NT2/D1 (cell line): ENCODE results near the gene ZNRF1.

Experiments used
- DNase-seq: peaks from one replicate; pipeline ENCODE4 v3.0.0-alpha.2; 2011; ENCODE audit warnings: low read depth, low spot score
- H3K27me3 ChIP-seq: 2 replicates; pipeline ENCODE4 v1.6.0; 2011; ENCODE audit warnings: mild to moderate bottlenecking; ENCODE audit not compliant: insufficient read length, insufficient read depth
- H3K36me3 ChIP-seq: 2 replicates; pipeline ENCODE4 v1.6.1; 2011; ENCODE audit warnings: mild to moderate bottlenecking, low read length, mixed read lengths; ENCODE audit not compliant: insufficient read depth, insufficient read length
- H3K4me1 ChIP-seq: 2 replicates; pipeline ENCODE4 v1.5.1; 2011; ENCODE audit not compliant: insufficient read depth, insufficient read length
- H3K4me3 ChIP-seq: 2 replicates; pipeline ENCODE4 v1.5.1; 2011; ENCODE audit warnings: low read depth; ENCODE audit not compliant: insufficient read length
- H3K9ac ChIP-seq: 2 replicates; pipeline ENCODE4 v1.6.0; 2011; ENCODE audit warnings: low read depth; ENCODE audit not compliant: insufficient read length
- H3K9me3 ChIP-seq: 2 replicates; pipeline ENCODE4 v1.5.1; 2011; ENCODE audit warnings: mild to moderate bottlenecking, low read length; ENCODE audit not compliant: insufficient read depth
- SUZ12 ChIP-seq: IDR thresholded peaks from 2 replicates; pipeline ENCODE4 v1.6.1; 2011; ENCODE audit not compliant: insufficient read length, insufficient read depth; ENCODE audit errors: extremely low read depth
- YY1 ChIP-seq: IDR thresholded peaks from 2 replicates; pipeline ENCODE4 v1.6.1; 2011; ENCODE audit not compliant: insufficient read length, insufficient read depth
- ZNF274 ChIP-seq: IDR thresholded peaks from 2 replicates; pipeline ENCODE4 v1.6.1; 2011; ENCODE audit warnings: mild to moderate bottlenecking, low read depth, low read length

Gene ZNRF1

DNA sequence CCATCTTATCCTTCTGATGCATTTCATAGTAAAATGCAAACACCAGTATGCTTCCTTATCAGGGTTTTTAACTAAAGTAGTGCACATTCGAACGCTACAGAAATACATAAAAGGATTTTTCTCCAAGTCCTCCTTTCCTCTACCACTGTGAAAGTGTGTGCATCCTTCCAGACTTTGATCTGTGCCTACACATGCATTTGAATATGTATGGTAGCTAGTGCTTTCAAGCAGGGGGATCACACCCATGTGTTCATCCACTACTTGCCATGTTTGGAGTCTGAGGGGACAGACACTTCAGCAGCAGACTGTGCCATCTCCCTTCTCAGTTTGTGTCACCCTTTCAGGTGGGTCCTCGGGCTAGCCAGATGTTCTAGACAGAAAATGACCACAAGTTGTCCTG, 102.8 kb downstream of the ZNRF1 start:
- DNase-seq = no peak
- Histone ChIP-seq H3K4me1 (peaks cover 24% of the 10 kb centered on the region), H3K9ac (no peak overlapping the region), H3K36me3 (peaks cover 23% of the 10 kb centered on the region), H3K27me3 (no peaks in the 10 kb centered on the region), H3K9me3 (no peaks in the 10 kb centered on the region), H3K4me3 (no peak overlapping the region)
- TF ChIP-seq YY1 (no peak), ZNF274 (no peak), SUZ12 (no peak)

DNA sequence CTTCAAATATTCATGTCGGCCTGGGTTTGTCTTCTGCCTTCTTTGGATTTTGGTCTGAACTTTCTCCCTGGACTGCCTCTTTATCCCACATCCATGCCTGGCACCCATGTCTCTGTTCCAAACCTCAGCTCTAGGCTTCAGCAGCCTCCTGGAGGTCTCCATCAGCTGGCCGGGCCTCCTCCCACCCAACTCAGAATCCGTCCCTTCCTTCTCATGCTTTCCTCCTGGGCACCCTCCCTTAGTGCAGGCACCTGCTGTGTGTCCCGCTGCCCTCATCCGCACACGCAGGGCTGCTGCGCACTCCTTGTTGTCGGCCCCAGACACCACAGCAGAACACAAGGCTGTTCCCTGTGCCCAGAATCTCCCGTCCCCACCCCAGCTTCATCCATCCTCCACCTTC, 103.8 kb downstream of the ZNRF1 start:
- Histone ChIP-seq H3K4me3 (no peak overlapping the region), H3K9me3 (no peaks in the 10 kb centered on the region), H3K4me1 (peaks cover 22% of the 10 kb centered on the region), H3K36me3 (peaks cover 32% of the 10 kb centered on the region), H3K9ac (no peak overlapping the region), H3K27me3 (no peaks in the 10 kb centered on the region)
- TF ChIP-seq YY1 = no peak
- TF ChIP-seq ZNF274 = no peak
- TF ChIP-seq SUZ12 = no peak
- DNase-seq = no peak

- TF ChIP-seq ZNF274 (no peak), YY1 (no peak), SUZ12 (no peak)
- Histone ChIP-seq H3K9ac (no peak overlapping the region), H3K27me3 (no peaks in the 10 kb centered on the region), H3K9me3 (no peaks in the 10 kb centered on the region), H3K36me3 (peaks cover 33% of the 10 kb centered on the region), H3K4me3 (no peak overlapping the region), H3K4me1 (peaks cover 14% of the 10 kb centered on the region)
- DNase-seq = no peak
Measured at GRCh38 chr16:75103994-75104393, 105.2 kb downstream of the ZNRF1 start.

DNA sequence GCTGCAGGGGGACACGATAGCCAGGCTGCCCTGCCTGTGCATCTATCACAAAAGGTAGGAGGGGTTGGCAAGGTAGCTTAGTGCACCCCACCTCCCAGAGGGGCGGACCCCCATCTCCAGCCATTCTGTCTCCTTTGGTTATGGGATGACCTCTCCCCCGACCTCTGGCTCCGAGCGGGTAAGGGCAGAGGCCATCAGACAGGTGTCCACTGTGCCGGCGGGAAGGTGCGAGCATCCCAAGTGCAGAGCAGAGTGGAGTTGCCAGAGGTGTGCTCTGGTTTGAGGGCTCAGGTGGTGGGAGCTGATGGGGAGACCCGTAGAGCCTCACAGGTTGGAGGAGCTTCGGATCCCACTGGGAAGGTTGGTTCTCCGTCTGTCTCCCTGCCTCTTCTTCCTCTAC, 106.0 kb downstream of the ZNRF1 start:
- TF ChIP-seq YY1 (no peak), SUZ12 (no peak), ZNF274 (no peak)
- Histone ChIP-seq H3K27me3 (no peaks in the 10 kb centered on the region), H3K4me1 (peaks cover 18% of the 10 kb centered on the region), H3K36me3 (peaks cover 33% of the 10 kb centered on the region), H3K9ac (peak overlapping the region; percentile 24), H3K9me3 (no peaks in the 10 kb centered on the region), H3K4me3 (no peak overlapping the region)
- DNase-seq = no peak

DNA sequence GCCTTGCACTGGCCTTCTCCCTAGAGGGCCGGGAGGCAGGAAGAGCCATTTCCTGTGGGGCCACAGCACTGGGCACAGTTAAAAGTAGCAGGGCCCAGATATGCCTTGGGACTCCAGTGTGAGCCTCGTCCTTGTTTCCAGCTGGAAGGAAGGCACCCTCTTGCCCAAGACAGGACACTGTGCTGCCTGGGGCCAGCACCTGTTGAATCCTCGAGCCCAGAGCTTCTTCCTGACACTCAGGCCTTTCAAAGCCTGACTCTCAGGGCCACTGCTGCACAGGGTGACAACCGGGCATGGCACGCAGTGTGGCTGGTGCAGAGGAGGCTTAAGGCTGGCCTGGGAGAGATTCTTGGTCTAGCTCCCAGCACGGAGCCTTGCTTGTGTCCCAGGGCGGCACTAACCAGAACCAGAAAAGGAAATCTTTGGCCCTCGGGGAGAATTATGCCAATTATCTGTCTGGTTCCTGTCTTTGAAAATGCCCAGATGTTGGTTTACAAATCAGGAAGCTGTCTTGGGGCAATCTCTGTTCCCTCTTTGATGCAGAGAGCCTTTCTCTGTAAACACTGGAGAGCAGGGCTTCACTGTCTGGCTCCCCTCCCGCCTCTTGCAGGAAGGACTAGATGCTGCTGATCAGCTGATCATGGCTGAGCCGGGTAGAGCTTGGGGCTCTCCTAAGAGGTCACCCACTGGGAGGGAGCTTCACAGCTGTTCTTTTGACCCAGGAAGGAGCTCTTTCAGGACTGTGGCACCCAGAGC, 106.7 kb downstream of the ZNRF1 start:
- TF ChIP-seq SUZ12 = no peak
- no peak for TF ChIP-seq ZNF274
- Histone ChIP-seq H3K4me3 (no peak overlapping the region), H3K9me3 (no peaks in the 10 kb centered on the region), H3K36me3 (peaks cover 33% of the 10 kb centered on the region), H3K9ac (peak overlapping the region; percentile 24), H3K27me3 (no peaks in the 10 kb centered on the region), H3K4me1 (peaks cover 20% of the 10 kb centered on the region)
- DNase-seq = no peak

DNA sequence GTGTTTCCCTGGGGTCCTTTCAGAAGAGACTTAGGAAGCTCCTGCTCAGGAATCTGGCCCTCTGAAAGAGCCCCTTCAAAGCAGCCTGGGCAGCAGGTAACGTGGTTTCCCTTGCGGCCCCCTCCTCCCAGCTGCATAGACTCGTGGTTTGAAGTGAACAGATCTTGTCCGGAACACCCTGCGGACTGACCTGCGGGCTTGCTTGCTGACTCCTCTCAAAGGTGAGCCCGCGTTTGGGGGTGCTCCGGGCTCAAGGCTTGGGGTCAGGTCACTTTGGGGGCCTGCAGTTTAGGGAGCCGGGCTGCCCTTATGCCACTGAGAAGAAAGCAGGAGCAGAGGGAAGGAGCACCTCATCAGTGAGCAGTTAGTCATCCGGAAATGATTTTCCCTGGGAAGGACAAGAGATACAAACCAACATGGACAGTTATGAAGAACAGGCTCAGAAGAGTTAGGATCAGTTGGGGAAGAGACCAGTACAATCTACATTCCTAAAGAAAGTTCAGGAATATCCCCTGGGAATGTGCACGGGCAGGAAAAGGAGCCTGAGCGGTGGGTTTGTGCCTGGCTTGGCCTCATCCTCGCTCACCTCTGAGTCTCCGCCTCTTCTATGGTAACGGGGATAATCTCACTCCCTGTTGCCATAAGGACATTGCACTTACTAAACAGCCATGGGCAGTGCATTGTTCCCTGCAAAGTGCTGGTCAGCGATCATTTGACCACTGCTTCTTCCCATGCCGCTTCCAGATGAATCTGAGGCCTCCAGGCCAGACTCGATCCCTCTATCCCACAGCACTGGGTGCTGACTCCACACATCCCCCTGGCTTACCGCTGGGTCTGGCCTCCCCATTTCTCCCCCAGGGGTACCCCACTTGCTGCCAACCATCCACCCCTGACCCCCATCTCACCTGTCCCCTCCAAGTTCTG, 107.8 kb downstream of the ZNRF1 start:
- H3K4me3 ChIP-seq = no peak overlapping the region
- TF ChIP-seq YY1 (no peak), ZNF274 (no peak), SUZ12 (no peak)
- peaks cover 33% of the 10 kb centered on the region for H3K36me3 ChIP-seq
- DNase-seq = no peak
- H3K27me3 ChIP-seq = no peaks in the 10 kb centered on the region
- peaks cover 24% of the 10 kb centered on the region for H3K4me1 ChIP-seq
- H3K9ac ChIP-seq = no peak overlapping the region
- no peaks in the 10 kb centered on the region for H3K9me3 ChIP-seq

GRCh38 chr16:75107505-75107904, 108.7 kb downstream of the ZNRF1 start:
- DNase-seq = no peak
- TF ChIP-seq ZNF274 (no peak), SUZ12 (no peak), YY1 (no peak)
- peaks cover 26% of the 10 kb centered on the region for H3K36me3 ChIP-seq
- no peak overlapping the region for H3K4me3 ChIP-seq
- H3K9ac ChIP-seq = peak overlapping the region; percentile 7
- peaks cover 30% of the 10 kb centered on the region for H3K4me1 ChIP-seq
- H3K27me3 ChIP-seq = no peaks in the 10 kb centered on the region
- H3K9me3 ChIP-seq = no peaks in the 10 kb centered on the region
